Sigmoid colon (tissue), 7 donors: ENCODE measurements around the gene ZCCHC7. TPM values are rescaled to one million over a fixed set of nuclear protein-coding genes. Genes with fewer than 3 reads are reported as not detected.
"Not testable (repeated sequence)": the region's sequence is repeated elsewhere in the genome, so short reads cannot be mapped to it uniquely, and the experiment has no call there.

Source experiments
- DNase-seq: peaks from one replicate; pipeline ENCODE4 v3.0.0-alpha.2; 2019
- H3K27ac ChIP-seq, 4 donors: fragments of 200-600 bp; sonication (generic); one replicate each; pipeline ENCODE4 v1.5.1; 2016 to 2019; ENCODE audit warnings: mild to moderate bottlenecking in 1 of 4
- H3K27me3 ChIP-seq, 3 donors: fragments of 200-600 bp; sonication (generic); one replicate each; pipeline ENCODE4 v1.5.1; 2019; ENCODE audit warnings: mild to moderate bottlenecking in 1 of 3
- H3K36me3 ChIP-seq, 4 donors: fragments of 200-600 bp; sonication (generic); one replicate each; pipeline ENCODE4 v1.5.1; 2016 to 2019
- H3K4me1 ChIP-seq, 4 donors: fragments of 200-600 bp; sonication (generic); one replicate each; pipeline ENCODE4 v1.5.1; 2017 to 2019
- H3K4me3 ChIP-seq, 4 donors: fragments of 200-600 bp; sonication (generic); one replicate each; pipeline ENCODE4 v1.5.1; 2017 to 2019; ENCODE audit warnings: mild to moderate bottlenecking in 2 of 4, moderate library complexity in 1 of 4
- H3K9me3 ChIP-seq, 4 donors: fragments of 200-600 bp in 3 of 4; sonication (generic) in 3 of 4; one replicate each; pipeline versions ENCODE4 v1.5.1 to v1.6.1; 2013 to 2019
- EP300 ChIP-seq, 4 donors: sonication (generic); formaldehyde crosslinking; IDR thresholded peaks; one replicate each; pipeline ENCODE4 v1.6.1; 2017; ENCODE audit warnings: antibody characterized with exemption in 4 of 4
- POLR2A ChIP-seq, 2 donors: fragments of 450-650 bp; IDR thresholded peaks; one replicate each; pipeline ENCODE4 v1.6.1; 2016; ENCODE audit warnings: antibody characterized with exemption in 2 of 2, mild to moderate bottlenecking in 2 of 2, moderate library complexity in 2 of 2
- POLR2AphosphoS5 ChIP-seq, 4 donors: sonication (generic); formaldehyde crosslinking; IDR thresholded peaks; one replicate each; pipeline ENCODE4 v1.6.1; 2017; ENCODE audit warnings: antibody characterized with exemption in 4 of 4
- WGBS, 2 donors: extraction: QIAGEN DNeasy Blood & Tissue Kit; methylation state at CpG; one replicate each; pipeline ENCODE4 v1.1.7; 2013; 5-methylcytosine and 5-hydroxymethylcytosine counted together
- intact Hi-C: fragments of 100-400 bp; cut with DNase I; formaldehyde crosslinking; loops from one replicate; pipeline ENCODE4 v1.15.1; 2023
- polyA plus RNA-seq, 3 donors: library from polyadenylated mRNA; stranded (reverse); fragments of 200-250 nt; gene quantifications; one replicate each; pipeline ENCODE4 v1.2.3, GENCODE V29; 2013
- total RNA-seq, 4 donors: library from RNA; depleted of rRNA; stranded (reverse); fragments of >200 nt; gene quantifications; one replicate each; pipeline ENCODE4 v1.1.0, GENCODE V29; 2016
- TF ChIP-seq, protein P1 (sequence below), 4 experiments: fragments of 450-650 bp in 3 of 4; fragments of 200-600 bp in 1 of 4; IDR thresholded peaks; one replicate each; pipeline ENCODE4 v1.5.1; 2016 to 2019; ENCODE audit warnings: antibody characterized with exemption in 4 of 4, mild to moderate bottlenecking in 3 of 4, moderate library complexity in 2 of 4
- donor health status: healthy with polysubstance abuse.
- donor health status: Bipolar disorder and iron deficiency.
- donor health status: healthy.

The ZCCHC7 gene
- total and polyA plus RNA-seq, 7 donors, result 5.8 to 24.6 (median 19.1) TPM

GRCh38 chr9:37290940-37291485, 170.6 kb downstream of the ZCCHC7 start:
- peak overlapping the region in 1 of 4 donors; percentile 19 for H3K27ac ChIP-seq
- no peak overlapping the region for H3K4me3 ChIP-seq
- peak in 2 of 4 donors; percentile 36 to 46 for TF ChIP-seq POLR2AphosphoS5 (IDR thresholded peaks at IDR 0.05)
- TF ChIP-seq POLR2A (IDR thresholded peaks at IDR 0.05), result no peak
- no peaks in the 10 kb centered on the region for H3K36me3 ChIP-seq
- 77 to 78% methylated on average over 2 of the region's 2 CpGs for WGBS, 2 donors
- peaks cover 0 to 29% (median 5%) of the 10 kb centered on the region in 4 donors for H3K4me1 ChIP-seq
- H3K9me3 ChIP-seq, result no peaks in the 10 kb centered on the region
- intact Hi-C loops, result no loop called here
- no peak for DNase-seq
- no peaks in the 10 kb centered on the region for H3K27me3 ChIP-seq

- intact Hi-C loops, H3K4me3 ChIP-seq, H3K27me3 ChIP-seq, H3K27ac ChIP-seq, H3K9me3 ChIP-seq, DNase-seq, H3K36me3 ChIP-seq: not testable (repeated sequence)
- WGBS, 2 donors, result 97 to 99% methylated on average over 10 of the region's 10 CpGs
- H3K4me1 ChIP-seq, result peaks cover 0 to 29% (median 5%) of the 10 kb centered on the region in 4 donors
Measured at GRCh38 chr9:37291612-37292238, 171.4 kb downstream of the ZCCHC7 start.

DNA sequence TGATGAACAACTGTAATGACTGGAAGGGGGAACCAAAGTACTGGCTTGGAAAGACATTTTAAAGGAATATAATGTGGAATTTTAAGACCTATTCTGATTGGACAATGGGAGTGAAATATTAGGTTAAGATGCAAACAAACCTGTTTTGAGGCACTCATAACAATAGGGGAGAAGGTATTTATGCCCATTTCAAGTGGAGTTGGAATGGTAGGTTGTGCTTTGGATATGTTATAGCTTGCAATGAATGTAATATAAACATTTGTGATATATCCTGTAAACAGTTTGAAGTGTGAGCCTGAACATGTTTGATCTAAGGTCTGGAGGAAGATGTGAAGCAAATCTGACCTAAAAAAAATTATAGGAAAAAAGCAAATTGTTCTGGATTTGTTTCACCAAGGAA, 172.5 kb downstream of the ZCCHC7 start:
- no peaks in the 10 kb centered on the region for H3K9me3 ChIP-seq
- intact Hi-C loops, result no loop called here
- H3K4me3 ChIP-seq, result no peak overlapping the region
- no peak overlapping the region for H3K27ac ChIP-seq
- no peaks in the 10 kb centered on the region for H3K36me3 ChIP-seq
- H3K4me1 ChIP-seq, result peaks cover 0 to 29% (median 5%) of the 10 kb centered on the region in 4 donors
- DNase-seq, result no peak
- no peaks in the 10 kb centered on the region for H3K27me3 ChIP-seq
- no peak for TF ChIP-seq EP300 (IDR thresholded peaks at IDR 0.05)
- TF ChIP-seq, protein P1, sequence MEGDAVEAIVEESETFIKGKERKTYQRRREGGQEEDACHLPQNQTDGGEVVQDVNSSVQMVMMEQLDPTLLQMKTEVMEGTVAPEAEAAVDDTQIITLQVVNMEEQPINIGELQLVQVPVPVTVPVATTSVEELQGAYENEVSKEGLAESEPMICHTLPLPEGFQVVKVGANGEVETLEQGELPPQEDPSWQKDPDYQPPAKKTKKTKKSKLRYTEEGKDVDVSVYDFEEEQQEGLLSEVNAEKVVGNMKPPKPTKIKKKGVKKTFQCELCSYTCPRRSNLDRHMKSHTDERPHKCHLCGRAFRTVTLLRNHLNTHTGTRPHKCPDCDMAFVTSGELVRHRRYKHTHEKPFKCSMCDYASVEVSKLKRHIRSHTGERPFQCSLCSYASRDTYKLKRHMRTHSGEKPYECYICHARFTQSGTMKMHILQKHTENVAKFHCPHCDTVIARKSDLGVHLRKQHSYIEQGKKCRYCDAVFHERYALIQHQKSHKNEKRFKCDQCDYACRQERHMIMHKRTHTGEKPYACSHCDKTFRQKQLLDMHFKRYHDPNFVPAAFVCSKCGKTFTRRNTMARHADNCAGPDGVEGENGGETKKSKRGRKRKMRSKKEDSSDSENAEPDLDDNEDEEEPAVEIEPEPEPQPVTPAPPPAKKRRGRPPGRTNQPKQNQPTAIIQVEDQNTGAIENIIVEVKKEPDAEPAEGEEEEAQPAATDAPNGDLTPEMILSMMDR (IDR thresholded peaks at IDR 0.05), result no peak
- TF ChIP-seq POLR2A (IDR thresholded peaks at IDR 0.05), result no peak
- no peak for TF ChIP-seq POLR2AphosphoS5 (IDR thresholded peaks at IDR 0.05)

DNA sequence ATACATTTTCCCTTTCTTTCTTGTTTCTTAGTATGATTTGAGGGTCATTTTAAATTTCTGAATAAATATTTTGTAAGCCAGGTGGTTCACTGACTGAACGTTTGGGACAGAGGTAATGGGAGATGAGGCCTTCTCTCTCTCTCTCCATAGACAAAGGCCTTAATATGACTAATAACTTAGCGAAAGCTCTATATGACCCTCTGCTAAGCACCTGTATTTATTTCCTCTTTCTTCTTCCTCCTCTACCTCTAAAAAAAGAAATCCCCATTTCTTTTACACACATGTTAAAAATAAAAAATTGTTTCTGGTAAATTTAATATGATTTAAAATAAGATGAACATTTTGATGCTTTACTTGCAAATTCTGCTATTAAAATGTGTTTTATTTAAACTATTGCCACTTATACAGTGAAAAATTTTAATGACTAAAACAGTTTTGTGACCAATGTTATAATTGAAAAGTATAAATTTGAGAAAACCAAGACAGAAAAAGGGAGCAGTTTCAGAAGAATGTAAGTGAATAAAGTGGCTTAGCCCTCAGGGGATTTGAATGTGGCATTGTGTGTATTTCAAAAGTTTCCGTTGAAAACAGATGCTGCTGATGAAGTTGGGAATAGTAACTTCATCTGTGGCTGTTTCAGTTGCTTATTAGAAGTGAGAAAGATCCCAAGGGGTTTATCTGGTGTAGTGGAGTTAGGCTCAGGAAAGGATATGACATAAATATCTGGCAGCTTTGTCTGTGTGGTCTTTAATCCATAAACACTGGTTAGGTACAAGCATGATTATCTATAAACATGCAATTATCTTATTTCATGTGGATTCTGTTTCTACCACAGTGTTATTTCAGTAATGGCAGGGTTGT, 173.5 kb downstream of the ZCCHC7 start:
- WGBS, 2 donors, result 50 to 79% methylated on average over 3 of the region's 3 CpGs
- intact Hi-C loops, result no loop called here
- H3K9me3 ChIP-seq, result no peaks in the 10 kb centered on the region
- no peaks in the 10 kb centered on the region for H3K36me3 ChIP-seq
- DNase-seq, result no peak
- no peak overlapping the region for H3K27ac ChIP-seq
- H3K4me3 ChIP-seq, result no peak overlapping the region
- TF ChIP-seq, protein P1 (IDR thresholded peaks at IDR 0.05), result no peak
- H3K4me1 ChIP-seq, result peaks cover 0 to 29% (median 5%) of the 10 kb centered on the region in 4 donors
- H3K27me3 ChIP-seq, result no peaks in the 10 kb centered on the region

DNA sequence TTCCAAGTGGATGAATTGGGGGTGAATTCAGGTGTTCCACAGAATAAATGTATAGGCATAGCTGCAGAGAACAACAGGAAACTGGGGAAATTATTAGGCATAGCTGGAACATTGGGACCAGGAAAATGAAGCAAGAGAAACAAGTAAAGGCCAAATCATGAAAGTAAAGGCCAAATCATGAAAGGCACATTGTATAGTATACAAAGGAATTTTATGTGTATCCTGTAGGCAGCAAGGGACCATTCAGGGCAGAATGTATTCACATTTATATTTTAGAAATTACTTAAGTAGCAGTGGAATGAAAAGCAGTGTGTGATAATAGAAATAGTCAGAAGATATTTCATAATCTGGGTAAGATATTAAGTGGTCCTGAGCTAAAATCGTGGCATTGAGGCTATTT, 174.8 kb downstream of the ZCCHC7 start:
- TF ChIP-seq EP300 (IDR thresholded peaks at IDR 0.05) (no peak), POLR2AphosphoS5 (IDR thresholded peaks at IDR 0.05) (no peak), POLR2A (IDR thresholded peaks at IDR 0.05) (no peak)
- TF ChIP-seq, protein P1 (IDR thresholded peaks at IDR 0.05), result no peak
- H3K27ac ChIP-seq, result no peak overlapping the region
- intact Hi-C loops, result no loop called here
- DNase-seq, result no peak
- no peaks in the 10 kb centered on the region for H3K9me3 ChIP-seq
- 70 to 88% methylated on average over 1 of the region's 1 CpG for WGBS, 2 donors
- no peaks in the 10 kb centered on the region for H3K27me3 ChIP-seq
- H3K4me1 ChIP-seq, result peaks cover 0 to 29% (median 5%) of the 10 kb centered on the region in 4 donors
- H3K4me3 ChIP-seq, result no peak overlapping the region
- H3K36me3 ChIP-seq, result no peaks in the 10 kb centered on the region
